ENCODE data around the gene EMC10.

EMC10 gene

DNA sequence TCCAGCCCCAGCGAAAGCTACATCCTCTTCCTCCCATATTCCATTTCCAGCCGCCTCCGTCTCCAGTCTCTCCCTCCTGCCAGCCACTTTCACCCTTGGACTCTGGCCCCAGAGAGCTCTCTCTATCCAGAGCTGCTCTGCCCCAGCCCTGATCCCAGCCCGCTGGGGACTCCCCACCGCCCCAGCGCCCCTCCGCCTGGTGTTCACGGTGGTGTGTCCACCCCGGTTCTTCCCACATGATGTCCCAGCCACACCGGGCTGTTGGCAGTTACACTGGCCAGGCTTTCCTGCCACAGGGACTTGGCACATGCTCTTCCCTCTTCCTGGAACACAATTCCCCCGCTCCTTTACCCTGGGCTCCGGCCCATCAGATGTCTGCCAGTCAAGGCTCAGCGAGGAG lies 11.3 kb upstream of the EMC10 start:
- no peaks in the 10 kb centered on the region for H3K27me3 ChIP-seq (ENCODE audit: insufficient read depth, poor library complexity, severe bottlenecking)
- no peak overlapping the region for H3K4me3 ChIP-seq (replicated peaks; ENCODE audit: insufficient read depth, low read length)
- TF ChIP-seq, protein P1, sequence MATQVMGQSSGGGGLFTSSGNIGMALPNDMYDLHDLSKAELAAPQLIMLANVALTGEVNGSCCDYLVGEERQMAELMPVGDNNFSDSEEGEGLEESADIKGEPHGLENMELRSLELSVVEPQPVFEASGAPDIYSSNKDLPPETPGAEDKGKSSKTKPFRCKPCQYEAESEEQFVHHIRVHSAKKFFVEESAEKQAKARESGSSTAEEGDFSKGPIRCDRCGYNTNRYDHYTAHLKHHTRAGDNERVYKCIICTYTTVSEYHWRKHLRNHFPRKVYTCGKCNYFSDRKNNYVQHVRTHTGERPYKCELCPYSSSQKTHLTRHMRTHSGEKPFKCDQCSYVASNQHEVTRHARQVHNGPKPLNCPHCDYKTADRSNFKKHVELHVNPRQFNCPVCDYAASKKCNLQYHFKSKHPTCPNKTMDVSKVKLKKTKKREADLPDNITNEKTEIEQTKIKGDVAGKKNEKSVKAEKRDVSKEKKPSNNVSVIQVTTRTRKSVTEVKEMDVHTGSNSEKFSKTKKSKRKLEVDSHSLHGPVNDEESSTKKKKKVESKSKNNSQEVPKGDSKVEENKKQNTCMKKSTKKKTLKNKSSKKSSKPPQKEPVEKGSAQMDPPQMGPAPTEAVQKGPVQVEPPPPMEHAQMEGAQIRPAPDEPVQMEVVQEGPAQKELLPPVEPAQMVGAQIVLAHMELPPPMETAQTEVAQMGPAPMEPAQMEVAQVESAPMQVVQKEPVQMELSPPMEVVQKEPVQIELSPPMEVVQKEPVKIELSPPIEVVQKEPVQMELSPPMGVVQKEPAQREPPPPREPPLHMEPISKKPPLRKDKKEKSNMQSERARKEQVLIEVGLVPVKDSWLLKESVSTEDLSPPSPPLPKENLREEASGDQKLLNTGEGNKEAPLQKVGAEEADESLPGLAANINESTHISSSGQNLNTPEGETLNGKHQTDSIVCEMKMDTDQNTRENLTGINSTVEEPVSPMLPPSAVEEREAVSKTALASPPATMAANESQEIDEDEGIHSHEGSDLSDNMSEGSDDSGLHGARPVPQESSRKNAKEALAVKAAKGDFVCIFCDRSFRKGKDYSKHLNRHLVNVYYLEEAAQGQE (IDR thresholded peaks at IDR 0.05; ENCODE audit: insufficient replicate concordance, low read depth), result no peak
- TF ChIP-seq GABPA (IDR thresholded peaks at IDR 0.05; ENCODE audit: low read depth) (no peak), SPI1 (IDR thresholded peaks at IDR 0.05; ENCODE audit: borderline replicate concordance, low read depth) (no peak), POLR2AphosphoS5 (IDR thresholded peaks at IDR 0.05; ENCODE audit: low read depth) (no peak)
- TF ChIP-seq, protein P2, sequence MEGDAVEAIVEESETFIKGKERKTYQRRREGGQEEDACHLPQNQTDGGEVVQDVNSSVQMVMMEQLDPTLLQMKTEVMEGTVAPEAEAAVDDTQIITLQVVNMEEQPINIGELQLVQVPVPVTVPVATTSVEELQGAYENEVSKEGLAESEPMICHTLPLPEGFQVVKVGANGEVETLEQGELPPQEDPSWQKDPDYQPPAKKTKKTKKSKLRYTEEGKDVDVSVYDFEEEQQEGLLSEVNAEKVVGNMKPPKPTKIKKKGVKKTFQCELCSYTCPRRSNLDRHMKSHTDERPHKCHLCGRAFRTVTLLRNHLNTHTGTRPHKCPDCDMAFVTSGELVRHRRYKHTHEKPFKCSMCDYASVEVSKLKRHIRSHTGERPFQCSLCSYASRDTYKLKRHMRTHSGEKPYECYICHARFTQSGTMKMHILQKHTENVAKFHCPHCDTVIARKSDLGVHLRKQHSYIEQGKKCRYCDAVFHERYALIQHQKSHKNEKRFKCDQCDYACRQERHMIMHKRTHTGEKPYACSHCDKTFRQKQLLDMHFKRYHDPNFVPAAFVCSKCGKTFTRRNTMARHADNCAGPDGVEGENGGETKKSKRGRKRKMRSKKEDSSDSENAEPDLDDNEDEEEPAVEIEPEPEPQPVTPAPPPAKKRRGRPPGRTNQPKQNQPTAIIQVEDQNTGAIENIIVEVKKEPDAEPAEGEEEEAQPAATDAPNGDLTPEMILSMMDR (IDR thresholded peaks at IDR 0.05; ENCODE audit: insufficient read depth, low read length), result no peak
- no peak overlapping the region for H3K27ac ChIP-seq (replicated peaks)
- DNase-seq (ENCODE audit: low read depth in 1 of 2, low spot score in 1 of 2), result no peak

DNA sequence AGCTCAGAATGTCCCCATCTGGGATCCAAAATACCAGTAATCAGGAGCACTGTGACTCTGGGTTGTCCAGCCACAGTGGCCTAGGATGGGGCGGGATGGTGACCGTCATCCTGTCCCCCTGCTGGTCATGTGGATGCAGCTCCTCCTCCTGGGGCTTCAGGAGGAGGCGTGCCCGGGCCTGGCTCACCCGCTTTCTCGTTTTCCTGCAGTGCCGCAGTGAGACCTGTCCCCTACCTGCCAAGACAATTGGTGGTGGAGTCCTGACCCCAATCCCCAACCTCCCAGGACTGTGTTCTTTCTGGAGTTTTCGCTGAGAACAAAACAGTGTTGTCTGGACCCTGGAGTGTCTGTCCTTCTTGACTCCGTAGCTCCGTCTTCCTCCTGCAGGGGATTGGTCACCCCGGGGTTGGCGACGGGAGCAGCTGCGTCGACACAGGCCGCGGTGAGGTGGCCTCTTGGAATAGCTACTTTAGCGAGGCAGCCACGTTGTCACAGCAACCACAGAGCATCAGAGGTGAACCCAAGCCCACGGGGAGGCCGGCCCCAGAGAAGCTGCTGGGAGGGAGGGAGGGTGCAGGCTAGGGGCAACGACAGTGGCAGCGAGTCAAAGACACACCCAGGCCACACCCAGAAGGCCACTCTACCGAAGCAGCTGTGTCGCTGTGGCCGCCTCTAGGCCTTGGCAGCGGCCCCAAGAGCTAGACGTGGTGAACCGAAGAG lies 10.2 kb upstream of the EMC10 start:
- DNase-seq (ENCODE audit: low read depth in 1 of 2, low spot score in 1 of 2), result no peak
- TF ChIP-seq GABPA (IDR thresholded peaks at IDR 0.05; ENCODE audit: low read depth) (no peak), SPI1 (IDR thresholded peaks at IDR 0.05; ENCODE audit: borderline replicate concordance, low read depth) (no peak), POLR2AphosphoS5 (IDR thresholded peaks at IDR 0.05; ENCODE audit: low read depth) (no peak)
- TF ChIP-seq, protein P2 (IDR thresholded peaks at IDR 0.05; ENCODE audit: insufficient read depth, low read length), result no peak
- TF ChIP-seq, protein P1 (IDR thresholded peaks at IDR 0.05; ENCODE audit: insufficient replicate concordance, low read depth), result no peak
- Histone ChIP-seq H3K27ac (replicated peaks) (no peak overlapping the region), H3K4me3 (replicated peaks; ENCODE audit: insufficient read depth, low read length) (no peak overlapping the region), H3K27me3 (ENCODE audit: insufficient read depth, poor library complexity, severe bottlenecking) (no peaks in the 10 kb centered on the region)

DNA sequence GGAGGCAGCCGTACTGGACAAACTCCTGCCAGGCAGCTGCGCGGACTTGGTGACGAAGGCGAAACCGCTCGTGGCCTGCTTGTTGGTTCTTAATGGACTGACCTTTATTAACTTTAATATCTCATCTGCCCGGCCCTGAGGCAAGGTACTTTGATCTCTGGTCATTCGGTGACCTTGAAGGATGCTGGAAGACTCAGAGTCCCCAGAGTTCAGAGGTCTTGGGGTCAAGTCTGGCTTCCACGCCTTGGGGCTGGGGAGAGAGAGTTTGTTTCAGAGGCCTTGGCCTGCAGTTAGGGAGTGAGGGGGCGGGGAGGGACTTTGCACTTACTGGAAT lies 9.6 kb upstream of the EMC10 start:
- Histone ChIP-seq H3K4me3 (replicated peaks; ENCODE audit: insufficient read depth, low read length) (no peak overlapping the region), H3K27ac (replicated peaks) (no peak overlapping the region)
- TF ChIP-seq POLR2AphosphoS5 (IDR thresholded peaks at IDR 0.05; ENCODE audit: low read depth), result no peak
- TF ChIP-seq, protein P2 (IDR thresholded peaks at IDR 0.05; ENCODE audit: insufficient read depth, low read length), result no peak
- TF ChIP-seq GABPA (IDR thresholded peaks at IDR 0.05; ENCODE audit: low read depth), result no peak
- TF ChIP-seq, protein P1 (IDR thresholded peaks at IDR 0.05; ENCODE audit: insufficient replicate concordance, low read depth), result no peak
- no peak for TF ChIP-seq SPI1 (IDR thresholded peaks at IDR 0.05; ENCODE audit: borderline replicate concordance, low read depth)

More for the DNA sequence above, 9.6 kb upstream of the EMC10 start:
- H3K27me3 ChIP-seq (ENCODE audit: insufficient read depth, poor library complexity, severe bottlenecking), result no peaks in the 10 kb centered on the region
- no peak for DNase-seq (ENCODE audit: low read depth in 1 of 2, low spot score in 1 of 2)

All from HL-60 (cell line).